Epithelial cell of proximal tubule (primary cell): Measurements from ENCODE around the gene CWC27. TPM values are rescaled to one million over a fixed set of nuclear protein-coding genes. Genes with fewer than 3 reads are reported as not detected.

Experiments
- DNase-seq: peaks from one replicate; pipeline ENCODE4 v3.0.0-alpha.2; 2011; ENCODE audit warnings: low read depth
- H3K4me3 ChIP-seq: 2 replicates; pipeline ENCODE4 v1.5.1; 2011; ENCODE audit warnings: low read depth, mild to moderate bottlenecking, low read length
- total RNA-seq: library from RNA; depleted of rRNA; stranded (reverse); fragments of >200 nt; gene quantifications from 2 replicates; pipeline ENCODE4 v1.2.3, GENCODE V29; 2015
- TF ChIP-seq, protein P1 (sequence below): conservative IDR thresholded peaks from 2 replicates; pipeline ENCODE4 v1.5.1; 2012; ENCODE audit warnings: low read depth, mild to moderate bottlenecking, low read length

CWC27 gene
- total RNA-seq, 1 donor from 2014 or later = 17.6 TPM

DNA sequence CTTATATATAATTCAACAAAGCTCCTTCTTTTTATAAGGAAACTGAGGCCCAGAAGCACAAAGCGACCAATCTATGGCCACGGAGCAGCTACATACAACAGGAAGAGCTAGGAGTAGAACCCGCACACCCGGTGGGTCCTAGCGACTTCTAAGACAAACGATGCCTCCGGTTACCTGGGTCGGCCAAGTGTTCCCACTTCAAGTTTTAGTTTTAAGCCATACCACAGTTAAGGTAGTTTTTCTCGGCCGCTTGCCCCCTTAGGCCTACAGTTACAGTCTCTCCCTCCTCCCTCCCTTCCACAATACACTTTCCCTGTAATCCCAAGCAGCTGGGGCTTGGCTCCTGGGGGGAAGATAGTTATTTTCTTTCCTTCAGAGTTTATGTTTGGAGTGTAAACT lies 772 bp upstream of the CWC27 start:
- H3K4me3 ChIP-seq = peak overlapping the region; percentile 75
- no peak for DNase-seq
- TF ChIP-seq, protein P1, sequence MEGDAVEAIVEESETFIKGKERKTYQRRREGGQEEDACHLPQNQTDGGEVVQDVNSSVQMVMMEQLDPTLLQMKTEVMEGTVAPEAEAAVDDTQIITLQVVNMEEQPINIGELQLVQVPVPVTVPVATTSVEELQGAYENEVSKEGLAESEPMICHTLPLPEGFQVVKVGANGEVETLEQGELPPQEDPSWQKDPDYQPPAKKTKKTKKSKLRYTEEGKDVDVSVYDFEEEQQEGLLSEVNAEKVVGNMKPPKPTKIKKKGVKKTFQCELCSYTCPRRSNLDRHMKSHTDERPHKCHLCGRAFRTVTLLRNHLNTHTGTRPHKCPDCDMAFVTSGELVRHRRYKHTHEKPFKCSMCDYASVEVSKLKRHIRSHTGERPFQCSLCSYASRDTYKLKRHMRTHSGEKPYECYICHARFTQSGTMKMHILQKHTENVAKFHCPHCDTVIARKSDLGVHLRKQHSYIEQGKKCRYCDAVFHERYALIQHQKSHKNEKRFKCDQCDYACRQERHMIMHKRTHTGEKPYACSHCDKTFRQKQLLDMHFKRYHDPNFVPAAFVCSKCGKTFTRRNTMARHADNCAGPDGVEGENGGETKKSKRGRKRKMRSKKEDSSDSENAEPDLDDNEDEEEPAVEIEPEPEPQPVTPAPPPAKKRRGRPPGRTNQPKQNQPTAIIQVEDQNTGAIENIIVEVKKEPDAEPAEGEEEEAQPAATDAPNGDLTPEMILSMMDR = no peak

DNA sequence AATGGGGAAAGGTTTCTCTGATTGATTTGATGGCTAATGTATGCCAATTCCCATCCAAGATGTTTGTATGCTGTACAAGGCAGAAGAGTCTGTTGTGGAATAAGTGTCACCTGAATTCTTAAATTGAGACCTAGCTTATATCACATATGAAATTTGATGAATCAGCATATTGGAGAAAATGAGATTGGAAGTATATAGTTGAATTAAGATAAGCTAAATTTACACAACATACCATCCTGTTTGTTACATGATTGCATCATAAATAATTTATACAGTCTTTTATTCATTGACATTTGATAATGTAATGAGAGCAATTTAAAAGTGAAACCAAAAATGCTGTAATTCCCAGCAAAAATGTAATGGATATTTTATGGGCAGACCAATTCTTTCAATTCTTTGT lies 1.1 kb downstream of the CWC27 start:
- peak overlapping the region; percentile 75 for H3K4me3 ChIP-seq
- no peak for DNase-seq
- TF ChIP-seq, protein P1 = no peak

DNA sequence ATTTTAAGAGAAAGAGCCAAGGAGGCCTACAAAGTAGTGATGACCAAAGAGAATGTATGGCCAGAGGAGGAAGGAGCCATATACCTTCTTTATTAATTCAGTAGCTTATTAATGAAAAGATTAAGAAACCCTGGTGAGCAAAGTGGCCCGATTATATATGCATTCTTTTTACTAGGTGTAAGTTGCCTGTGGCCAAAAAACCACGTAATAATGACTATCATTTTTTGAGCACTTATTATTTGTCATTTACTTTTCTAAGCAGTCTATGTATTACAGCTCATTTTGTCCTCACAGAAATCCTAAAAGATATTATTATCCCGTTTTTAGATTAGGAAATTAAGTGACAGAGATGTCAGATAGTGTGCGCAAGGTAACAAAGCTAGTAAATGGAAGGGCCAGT lies 3.0 kb downstream of the CWC27 start:
- no peak for DNase-seq
- H3K4me3 ChIP-seq = no peak overlapping the region
- TF ChIP-seq, protein P1 = no peak

DNA sequence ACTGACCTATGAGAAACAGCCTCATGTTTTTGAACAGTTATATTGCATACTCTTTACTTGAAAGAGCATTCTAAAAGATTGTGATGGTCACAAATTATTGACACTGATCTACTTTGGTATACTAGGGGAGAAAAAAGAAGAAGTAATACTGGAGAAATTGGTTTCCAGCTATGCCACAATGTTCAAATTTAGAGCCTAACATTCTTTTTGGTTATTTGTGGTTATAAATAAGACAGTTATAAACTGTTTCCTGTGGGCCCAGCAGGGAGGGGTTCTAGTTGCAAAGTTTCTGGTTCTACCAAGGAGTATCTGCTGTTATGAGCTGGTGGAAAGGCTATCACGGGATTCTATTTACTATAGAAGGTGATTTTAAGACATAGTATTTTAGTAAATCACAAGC lies 4.8 kb downstream of the CWC27 start:
- TF ChIP-seq, protein P1 = no peak
- H3K4me3 ChIP-seq = no peak overlapping the region
- no peak for DNase-seq

DNA sequence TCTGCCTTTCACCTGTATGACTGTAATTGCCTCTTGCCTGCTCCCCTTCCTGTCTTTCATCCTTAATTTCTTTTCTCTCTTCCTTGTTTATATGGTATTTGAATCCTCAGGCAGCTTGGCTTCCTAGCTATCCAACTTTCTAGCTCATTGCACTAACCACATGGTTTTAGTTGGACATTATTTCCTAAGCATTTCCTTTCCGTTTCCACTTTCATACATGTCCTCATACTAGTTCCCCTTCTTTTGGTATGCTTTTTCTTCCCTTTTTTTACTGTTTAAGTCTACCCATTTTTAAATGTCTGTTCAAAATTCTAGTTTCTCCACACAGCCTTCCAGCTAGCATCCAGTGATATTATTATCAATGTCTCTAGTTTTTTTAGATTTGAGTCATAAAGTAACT lies 6.6 kb downstream of the CWC27 start:
- H3K4me3 ChIP-seq = no peak overlapping the region
- DNase-seq = no peak
- TF ChIP-seq, protein P1 = no peak

DNA sequence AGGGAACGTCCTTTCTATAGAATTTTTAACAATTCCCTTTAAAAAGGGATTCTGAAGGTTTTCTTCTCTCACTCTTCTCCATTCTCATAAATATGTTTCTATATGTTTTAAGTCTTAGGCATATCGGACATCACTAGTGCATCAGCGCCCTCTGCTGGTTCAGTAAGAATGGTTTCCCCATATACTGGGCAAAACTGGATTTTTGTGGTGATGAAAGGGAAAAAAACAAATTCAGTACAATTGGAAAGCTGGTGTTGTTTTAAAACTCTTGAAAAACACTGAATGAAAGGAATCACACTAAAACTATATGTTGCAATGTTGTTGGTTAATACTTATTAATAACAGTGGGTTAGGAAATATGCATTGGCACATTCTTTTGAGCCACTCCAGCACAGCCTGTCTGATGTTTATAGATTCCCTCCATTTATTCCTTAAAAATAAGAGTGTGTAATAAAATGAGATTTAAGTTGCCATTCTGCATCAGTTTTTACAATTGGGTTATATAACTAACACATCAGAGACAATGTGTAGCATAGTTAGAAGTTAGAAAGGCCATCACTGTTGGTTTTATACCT lies 15.8 kb downstream of the CWC27 start:
- DNase-seq = peak; percentile 22
- TF ChIP-seq, protein P1 = peak; percentile 91

DNA sequence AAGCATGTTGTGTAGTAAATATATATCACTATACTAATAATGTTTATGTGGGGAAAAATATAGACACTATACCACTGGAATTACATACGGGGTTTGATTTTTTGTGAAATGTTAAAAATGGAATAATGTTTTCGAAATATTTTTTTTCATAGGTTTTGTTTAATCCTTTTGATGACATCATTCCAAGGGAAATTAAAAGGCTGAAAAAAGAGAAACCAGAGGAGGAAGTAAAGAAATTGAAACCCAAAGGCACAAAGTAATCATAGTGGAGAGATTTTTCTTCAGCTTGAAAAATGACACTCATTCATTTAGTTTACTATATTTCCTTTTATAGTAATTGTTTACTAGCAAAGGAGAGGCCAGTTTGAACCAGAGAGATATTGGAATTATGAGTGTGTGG lies 17.6 kb downstream of the CWC27 start:
- no peak overlapping the region for H3K4me3 ChIP-seq
- TF ChIP-seq, protein P1 = no peak
- no peak for DNase-seq

More for the DNA sequence above, 15.8 kb downstream of the CWC27 start:
- H3K4me3 ChIP-seq = no peak overlapping the region
